Measurements from ENCODE around the gene ATXN7L1. TPM values are rescaled to one million over a fixed set of nuclear protein-coding genes. Genes with fewer than 3 reads are reported as not detected.

ATXN7L1 gene
- total RNA-seq, 1 experiment from 2014 or later = 24.3 TPM

DNA sequence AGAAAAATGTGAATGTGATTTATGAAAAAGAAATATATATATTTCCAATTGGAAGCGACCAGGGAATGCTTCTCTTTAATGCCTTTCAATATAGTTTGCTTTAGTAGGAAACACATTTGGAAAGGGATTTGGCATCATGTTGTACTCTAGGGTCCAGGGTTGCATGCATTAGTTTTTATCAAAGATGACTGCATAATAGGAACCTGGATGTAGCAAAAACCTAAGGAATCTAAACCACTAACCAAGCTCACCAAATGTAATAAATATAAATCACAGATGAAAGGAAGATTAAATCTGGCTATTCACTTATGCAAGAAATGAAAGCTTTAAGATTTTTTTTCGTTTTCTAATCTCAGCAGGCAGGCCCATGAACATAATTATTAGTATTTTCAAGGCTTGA, 120.0 kb downstream of the ATXN7L1 start:
- Histone ChIP-seq H3K56ac (ENCODE audit: insufficient read length, low read depth, low read length) (no peak overlapping the region), H3K9ac (ENCODE audit: extremely low read depth, insufficient read length, low read length) (no peak overlapping the region), H3K9me3 (ENCODE audit: control insufficient read depth, low read depth, low read length) (no peaks in the 10 kb centered on the region), H3K23me2 (ENCODE audit: insufficient read length, low read depth, low read length, poor library complexity, severe bottlenecking) (no peaks in the 10 kb centered on the region), H2BK5ac (ENCODE audit: insufficient read length, low read length) (no peak overlapping the region), H3K79me1 (ENCODE audit: insufficient read depth, low read depth, low read length, poor library complexity, severe bottlenecking) (no peaks in the 10 kb centered on the region), H2BK12ac (ENCODE audit: insufficient read length, low read depth, low read length) (no peak overlapping the region), H2AK5ac (ENCODE audit: insufficient read length, low read length) (no peak overlapping the region), H3K4me1 (ENCODE audit: insufficient read depth, low read length) (0 out of 2 replicates have a peak, but pooled peaks cover 1% of the 10 kb centered on the region), H3K14ac (ENCODE audit: insufficient read depth, low read length) (no peak overlapping the region), H3K27me3 (ENCODE audit: insufficient read depth, low read length) (no peaks in the 10 kb centered on the region), H3K4me2 (ENCODE audit: insufficient read depth, insufficient read length, low read length) (no peak overlapping the region), H3K27ac (ENCODE audit: insufficient read length, low read depth, low read length) (no peak overlapping the region), H3K23ac (ENCODE audit: insufficient read length, low read depth, low read length) (no peak overlapping the region), H4K5ac (ENCODE audit: insufficient read length, low read depth, low read length) (no peak overlapping the region), H2BK15ac (ENCODE audit: low read depth, low read length) (no peak overlapping the region), H2AFZ (ENCODE audit: low read length) (no peak overlapping the region), H3K18ac (ENCODE audit: insufficient read length, low read depth, low read length) (no peak overlapping the region), H2BK120ac (ENCODE audit: low read depth, low read length, poor library complexity, severe bottlenecking) (no peak overlapping the region), H3K4ac (ENCODE audit: low read depth, low read length) (no peak overlapping the region), H3K79me2 (ENCODE audit: insufficient read depth, low read length) (0 out of 2 replicates have a peak, but pooled peaks cover 2% of the 10 kb centered on the region), H3T11ph (ENCODE audit: low read length) (no peak overlapping the region), H4K20me1 (ENCODE audit: control insufficient read depth, insufficient read depth, insufficient read length) (peaks cover 2% of the 10 kb centered on the region), H4K91ac (ENCODE audit: insufficient read length, low read depth, low read length) (no peak overlapping the region), H2BK20ac (ENCODE audit: low read depth, low read length, poor library complexity, severe bottlenecking) (no peak overlapping the region), H4K8ac (replicated peaks; ENCODE audit: insufficient read length, low read depth, low read length) (no peak overlapping the region)
- Mint-ChIP-seq H3K4me3 (no peak overlapping the region), H3K36me3 (ENCODE audit: insufficient read depth in 1 of 3, low read depth in 3 of 3) (peaks cover 0 to 7% (median 1%) of the 10 kb centered on the region in 3 experiments; a peak in 2 of 7 replicates), H3K27me3 (ENCODE audit: low read depth) (no peaks in the 10 kb centered on the region), H3K9me3 (no peaks in the 10 kb centered on the region), H3K27ac (no peak overlapping the region), H3K4me1 (peaks cover 32 to 35% of the 10 kb centered on the region in 2 experiments)
- no CpG with 5 or more reads among the region's 2 CpGs for WGBS (ENCODE audit: extremely low coverage, insufficient read length, low lambda C conversion rate)
- DNase-seq = no peak
- TF ChIP-seq, protein P1, sequence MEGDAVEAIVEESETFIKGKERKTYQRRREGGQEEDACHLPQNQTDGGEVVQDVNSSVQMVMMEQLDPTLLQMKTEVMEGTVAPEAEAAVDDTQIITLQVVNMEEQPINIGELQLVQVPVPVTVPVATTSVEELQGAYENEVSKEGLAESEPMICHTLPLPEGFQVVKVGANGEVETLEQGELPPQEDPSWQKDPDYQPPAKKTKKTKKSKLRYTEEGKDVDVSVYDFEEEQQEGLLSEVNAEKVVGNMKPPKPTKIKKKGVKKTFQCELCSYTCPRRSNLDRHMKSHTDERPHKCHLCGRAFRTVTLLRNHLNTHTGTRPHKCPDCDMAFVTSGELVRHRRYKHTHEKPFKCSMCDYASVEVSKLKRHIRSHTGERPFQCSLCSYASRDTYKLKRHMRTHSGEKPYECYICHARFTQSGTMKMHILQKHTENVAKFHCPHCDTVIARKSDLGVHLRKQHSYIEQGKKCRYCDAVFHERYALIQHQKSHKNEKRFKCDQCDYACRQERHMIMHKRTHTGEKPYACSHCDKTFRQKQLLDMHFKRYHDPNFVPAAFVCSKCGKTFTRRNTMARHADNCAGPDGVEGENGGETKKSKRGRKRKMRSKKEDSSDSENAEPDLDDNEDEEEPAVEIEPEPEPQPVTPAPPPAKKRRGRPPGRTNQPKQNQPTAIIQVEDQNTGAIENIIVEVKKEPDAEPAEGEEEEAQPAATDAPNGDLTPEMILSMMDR (conservative IDR thresholded peaks at IDR 0.05) = no peak
